ENCODE measurements around the gene SLC16A10.
"Not testable (repeated sequence)": the region's sequence is repeated elsewhere in the genome, so short reads cannot be mapped to it uniquely, and the experiment has no call there.

Gene SLC16A10

DNA sequence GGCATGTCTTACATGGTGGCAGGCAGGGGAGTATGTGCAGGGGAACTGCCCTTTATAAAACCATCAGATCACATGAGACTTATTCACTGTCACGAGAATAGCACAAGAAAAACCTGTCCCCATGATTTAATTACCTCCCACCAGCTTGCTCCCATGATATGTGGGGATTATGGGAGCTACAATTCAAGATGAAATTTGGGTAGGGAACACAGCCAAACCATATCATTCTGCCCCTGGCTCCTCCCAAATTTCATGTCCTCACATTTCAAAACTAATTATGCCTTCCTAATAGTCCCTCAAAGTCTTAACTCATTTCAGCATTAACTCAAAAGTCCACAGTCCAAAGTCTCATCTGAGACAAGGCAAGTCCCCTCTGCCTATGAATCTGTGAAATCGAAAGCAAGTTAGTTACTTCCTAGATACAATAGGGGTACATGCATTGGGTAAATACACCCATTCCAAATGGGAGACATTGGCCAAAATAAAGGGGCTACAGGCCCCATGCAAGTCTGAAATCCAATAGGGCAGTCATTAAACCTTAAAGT lies 102.4 kb downstream of the SLC16A10 start:
- not testable (repeated sequence) for DNase-seq

DNA sequence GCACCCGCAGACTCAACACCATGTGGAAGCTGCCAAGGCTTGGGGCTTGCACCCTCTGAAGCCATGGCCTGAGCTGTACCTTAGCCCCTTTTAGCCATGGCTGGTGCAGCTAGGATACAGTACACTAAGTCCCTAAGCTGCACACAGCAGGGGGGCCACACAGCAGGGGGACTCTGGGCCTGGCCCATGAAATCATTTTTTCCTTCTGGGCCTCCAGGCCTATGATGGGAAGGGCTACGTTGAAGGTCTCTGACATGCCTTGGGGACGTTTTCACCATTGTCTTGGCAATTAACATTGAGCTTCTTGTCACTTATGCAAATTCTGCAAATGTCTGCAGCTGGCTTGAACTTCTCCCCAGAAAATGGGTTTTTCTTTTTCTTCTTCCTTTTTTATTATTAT lies 103.3 kb downstream of the SLC16A10 start:
- no peak for DNase-seq

DNA sequence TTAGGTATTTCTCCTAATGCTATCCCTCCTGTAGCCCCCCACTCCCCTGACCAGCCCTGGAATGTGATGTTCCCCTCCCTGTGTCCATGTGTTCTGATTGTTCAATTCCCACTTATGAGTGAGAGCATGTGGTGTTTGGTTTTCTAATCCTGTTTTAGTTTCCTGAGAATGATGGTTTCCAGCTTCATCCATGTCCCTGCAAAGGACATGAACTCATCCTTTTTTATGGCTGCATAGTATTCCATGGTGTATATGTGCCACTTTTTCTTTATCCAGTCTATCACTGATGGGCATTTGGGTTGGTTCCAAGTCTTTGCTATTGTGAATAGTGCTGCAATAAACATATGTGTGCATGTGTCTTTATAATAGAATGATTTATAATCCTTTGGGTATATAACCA lies 103.8 kb downstream of the SLC16A10 start:
- DNase-seq: not testable (repeated sequence)

DNA sequence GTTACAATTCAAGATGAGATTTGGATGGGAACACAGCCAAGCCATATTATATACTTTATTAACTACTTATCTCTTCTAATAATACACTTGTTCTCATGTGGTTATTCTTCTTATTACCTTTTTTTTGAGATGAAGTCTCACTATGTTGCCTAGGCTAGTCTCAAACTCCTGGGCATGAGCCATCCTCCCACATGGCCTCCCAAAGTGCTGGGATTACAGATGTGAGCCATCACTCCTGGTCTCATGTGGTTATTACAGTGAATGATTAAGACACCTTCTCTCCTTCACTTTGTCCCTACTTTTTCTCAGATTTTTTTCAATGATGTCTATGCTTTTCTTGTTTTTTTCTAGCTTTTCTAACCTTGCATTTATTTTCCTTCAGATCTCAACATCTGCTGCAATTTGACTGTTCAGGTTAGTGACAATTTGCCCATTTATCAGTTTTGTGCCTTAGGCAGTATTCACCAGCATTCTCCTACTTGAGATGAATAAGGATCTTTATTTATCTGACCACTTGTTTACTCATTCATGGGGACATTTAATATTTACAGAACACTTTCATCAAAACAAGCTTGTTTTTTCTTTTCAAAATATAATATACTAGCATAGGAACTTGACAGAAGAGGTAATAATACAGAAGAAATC lies 105.7 kb downstream of the SLC16A10 start:
- no peak for DNase-seq

DNA sequence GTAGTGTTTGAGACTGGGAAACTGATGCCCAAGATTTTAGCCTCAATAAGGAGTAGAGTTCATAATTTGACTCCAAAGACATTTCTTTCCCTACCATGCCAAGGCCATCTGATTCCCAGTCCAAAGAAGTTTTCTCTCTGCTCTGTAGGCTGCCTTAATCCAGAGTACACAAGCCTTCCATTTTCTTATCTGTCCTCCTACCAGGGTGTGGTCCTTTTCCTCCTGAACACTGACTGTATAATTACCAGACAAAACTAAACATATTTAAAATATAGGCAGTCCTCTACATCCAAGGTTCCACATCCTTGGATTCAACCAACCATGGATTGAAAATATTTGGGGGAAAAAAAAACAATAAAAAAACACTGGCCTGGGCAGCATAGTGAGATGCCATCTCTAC lies 108.4 kb downstream of the SLC16A10 start:
- DNase-seq: no peak

DNA sequence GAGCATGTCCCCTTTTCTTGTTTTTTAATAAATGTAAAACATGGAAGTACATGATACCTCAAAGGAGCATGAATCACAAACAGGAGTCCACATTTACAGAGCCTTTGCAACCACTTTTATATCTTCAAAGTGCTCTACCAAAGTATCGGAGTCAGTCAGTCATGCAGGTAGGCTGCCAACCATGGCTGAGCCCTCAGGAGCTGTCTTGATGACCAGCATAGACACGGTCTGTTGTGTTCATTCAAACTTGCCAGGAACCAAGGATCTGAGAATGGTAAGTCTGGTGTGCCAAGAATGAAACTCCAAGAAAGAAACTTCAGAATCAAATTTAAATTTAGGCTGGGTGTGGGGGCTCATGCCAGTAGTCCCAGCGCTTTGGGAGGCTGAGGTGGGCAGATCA lies 111.5 kb downstream of the SLC16A10 start:
- no peak for DNase-seq

DNA sequence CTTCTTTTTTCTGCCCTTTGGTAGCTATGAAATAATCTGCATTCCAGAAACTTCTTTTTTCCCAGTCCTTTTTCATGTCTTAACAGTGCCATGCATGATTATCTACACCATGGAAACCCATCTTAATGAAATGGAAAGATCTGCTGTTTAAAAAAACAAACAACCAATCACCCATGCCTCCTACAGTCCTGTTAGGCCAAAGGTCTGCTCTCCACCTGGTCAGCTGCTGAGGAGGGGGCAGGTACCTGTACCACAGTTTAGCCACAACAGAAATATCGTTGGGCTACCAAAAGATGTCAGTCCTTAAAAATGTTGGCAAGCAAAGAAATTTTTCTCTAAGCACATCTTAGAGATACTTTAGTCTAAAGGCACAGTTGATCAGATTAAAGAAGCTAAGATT lies 112.6 kb downstream of the SLC16A10 start:
- no peak for DNase-seq

DNA sequence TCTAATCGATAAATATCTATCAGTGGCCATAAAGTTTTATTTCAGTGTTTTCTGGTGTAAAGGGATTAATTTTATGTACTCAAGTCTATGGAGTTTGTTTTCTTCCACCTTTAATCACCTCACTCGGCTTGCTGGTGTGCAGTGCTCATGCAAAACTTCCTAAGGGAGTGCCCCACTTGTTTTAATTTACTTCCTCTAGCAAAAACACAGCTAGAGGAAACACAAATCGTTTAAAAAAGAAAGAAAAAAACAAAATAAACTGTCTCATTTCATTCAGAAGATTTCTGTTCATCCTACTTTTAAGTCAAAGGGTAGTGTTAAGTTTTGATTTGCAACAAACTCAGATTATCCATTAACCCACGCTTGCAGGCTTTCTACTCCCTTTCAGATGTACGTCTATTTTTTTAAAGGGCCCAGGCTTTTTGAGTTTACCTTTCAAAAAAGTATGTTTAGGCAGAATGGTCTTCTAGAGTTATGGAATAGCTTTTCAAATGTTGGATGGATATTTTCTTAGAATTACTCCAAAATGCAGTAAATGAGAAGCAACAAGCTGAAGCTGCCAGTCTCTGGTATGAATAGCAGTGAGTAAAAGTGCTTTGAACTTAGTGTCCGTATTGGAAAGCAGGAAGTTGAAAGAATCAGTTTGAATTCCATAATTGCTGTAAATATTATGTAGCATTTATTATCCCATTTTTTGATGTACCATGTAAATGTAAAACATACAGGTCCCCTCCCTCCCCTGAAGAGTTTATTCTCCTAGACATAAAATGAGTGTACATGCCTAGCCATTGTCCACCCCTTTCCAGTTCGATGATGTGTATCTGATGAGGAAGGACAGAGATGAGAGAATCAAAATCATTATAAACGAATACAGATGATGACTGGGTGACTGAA lies 113.3 kb downstream of the SLC16A10 start:
- no peak for DNase-seq

DNA sequence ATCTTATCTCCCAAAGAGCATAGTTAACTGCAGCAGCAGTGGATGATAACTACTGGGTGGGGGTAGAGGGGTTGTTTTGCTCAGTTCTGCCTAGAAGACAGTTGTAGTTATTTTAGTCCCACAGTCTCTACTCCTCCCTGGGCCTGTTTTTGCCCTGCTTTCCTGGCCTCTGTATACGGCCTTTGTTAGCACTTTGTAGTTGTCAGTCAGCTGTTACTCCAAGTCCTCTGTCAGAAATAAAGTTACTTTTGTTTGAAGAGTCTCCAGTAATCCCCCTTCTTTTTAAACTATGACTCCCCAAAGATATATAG lies 113.9 kb downstream of the SLC16A10 start:
- no peak for DNase-seq

DNA sequence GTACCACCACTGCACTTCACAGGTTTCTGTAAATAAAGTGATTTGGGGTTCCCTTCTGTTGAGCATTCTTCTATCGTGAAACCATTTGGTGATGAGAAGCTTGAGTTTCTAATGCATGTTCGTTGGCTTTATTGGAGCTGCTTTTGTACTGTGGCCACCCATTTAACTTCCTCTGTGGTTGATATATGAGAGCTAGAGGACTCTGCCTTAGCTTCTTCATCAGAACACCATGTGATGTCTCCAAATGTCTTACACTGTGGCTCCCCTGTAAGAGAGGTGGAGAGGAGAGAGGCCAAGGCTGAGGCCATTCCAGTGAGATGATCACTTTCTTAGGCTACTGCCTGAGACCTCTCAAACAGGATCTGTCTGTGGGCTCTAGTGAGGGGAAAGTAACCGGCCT lies 114.5 kb downstream of the SLC16A10 start:
- no peak for DNase-seq

DNA sequence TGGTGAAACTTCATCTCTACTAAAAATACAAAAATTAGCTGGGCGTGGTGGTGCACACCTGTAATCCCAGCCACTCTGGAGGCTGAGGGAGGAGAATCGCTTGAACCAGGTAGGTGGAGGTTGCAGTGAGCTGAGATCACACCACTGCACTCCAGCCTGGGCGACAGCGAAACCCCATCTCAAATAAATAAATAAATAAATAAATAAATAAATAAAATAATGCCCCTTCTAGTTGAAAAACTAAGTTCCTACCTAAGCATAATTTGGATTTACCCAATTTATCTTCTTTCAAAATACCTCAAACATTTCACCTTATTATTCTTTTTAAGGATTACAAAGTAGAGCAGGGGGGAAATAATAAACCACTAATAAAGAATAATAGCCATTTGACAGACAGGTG lies 116.2 kb downstream of the SLC16A10 start:
- DNase-seq: not testable (repeated sequence)

DNA sequence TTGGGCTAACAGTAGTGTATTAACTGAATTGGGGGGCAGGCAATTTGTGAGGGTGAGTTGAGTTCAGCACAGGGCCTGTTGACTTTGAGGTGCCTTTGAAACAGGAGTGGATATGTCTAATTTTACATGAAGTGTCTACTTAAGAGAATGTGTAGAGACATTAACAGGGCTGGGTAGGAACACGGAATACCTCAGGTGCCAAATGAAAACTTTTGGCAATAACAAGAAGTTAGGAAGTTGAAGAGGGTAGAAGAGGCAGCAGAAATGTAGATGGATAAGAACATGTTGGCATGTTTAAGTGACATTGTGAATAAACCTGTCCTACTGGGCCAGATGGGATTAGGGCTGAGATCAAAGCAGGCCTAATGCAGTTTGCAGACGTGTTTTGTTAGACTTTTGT lies 117.0 kb downstream of the SLC16A10 start:
- no peak for DNase-seq

DNA sequence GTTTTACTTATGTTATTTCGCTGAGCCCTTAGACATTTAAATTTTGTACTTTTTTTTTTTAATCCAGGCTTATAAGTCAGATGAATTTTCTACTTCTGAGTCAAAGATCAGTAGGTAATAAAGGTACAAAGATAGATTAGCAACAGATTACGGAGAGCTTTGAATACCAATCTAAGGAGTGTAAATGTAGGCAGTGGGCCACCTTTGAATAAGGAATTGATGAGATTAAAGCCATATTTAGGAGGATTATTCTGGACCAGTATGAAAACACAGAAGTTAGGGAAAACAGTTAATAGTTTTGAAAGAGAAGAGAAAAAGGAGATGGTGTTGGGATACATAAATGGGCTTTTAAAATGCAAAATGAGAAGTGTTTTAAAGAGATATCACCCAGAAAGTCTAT lies 117.6 kb downstream of the SLC16A10 start:
- DNase-seq: no peak

DNA sequence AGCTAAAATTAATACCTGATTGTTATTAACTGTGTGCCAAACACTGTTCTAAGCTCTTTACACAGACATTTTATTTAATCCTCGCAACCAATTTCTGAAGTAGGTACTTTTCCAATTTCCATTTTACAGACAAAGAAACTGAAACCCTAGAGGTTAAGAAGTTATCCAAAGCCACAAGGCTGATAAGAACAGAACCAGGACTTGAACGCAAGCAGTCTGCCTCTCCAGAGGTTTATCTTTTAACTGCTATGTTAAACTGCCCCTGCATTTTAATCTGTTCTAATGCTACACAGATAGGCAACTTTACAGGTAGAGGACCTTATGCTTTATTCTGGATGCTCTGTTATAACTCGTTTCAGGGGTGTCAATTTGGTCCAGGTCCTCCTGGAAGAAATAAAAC lies 118.2 kb downstream of the SLC16A10 start:
- no peak for DNase-seq

DNA sequence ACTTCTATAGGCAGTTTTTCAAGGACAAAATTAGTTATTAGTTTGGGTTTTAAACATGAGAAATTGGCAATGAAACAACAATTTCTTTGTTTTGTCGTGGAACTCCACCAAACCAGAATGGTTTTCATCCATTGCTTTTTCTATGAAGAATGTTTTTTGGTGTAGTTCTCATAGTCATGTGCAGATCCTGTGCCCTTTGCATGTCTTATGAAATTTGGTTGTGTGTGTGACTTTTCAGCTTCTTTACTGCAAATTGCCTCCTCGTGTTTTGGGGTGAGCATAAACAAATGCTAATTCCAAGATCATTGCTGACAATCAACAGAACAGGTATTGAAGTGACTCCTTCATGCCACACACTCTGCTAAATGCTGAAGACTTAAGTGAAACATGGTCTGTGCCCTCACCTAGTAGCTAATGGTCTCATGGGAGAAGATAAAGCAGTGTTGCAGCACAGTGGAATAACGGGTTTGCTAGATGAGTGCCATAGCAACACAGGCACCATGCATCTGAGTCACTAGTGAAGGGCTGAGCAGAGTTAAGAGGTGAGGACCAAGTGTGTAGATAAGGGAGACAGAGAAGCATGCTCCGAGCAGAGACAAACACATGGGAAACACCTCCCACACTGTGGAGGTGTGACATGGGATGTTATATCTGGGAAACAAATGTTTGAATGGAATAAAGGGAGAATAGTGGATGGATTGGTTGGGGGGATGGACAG lies 120.0 kb downstream of the SLC16A10 start:
- peak; percentile 14 for DNase-seq

DNA sequence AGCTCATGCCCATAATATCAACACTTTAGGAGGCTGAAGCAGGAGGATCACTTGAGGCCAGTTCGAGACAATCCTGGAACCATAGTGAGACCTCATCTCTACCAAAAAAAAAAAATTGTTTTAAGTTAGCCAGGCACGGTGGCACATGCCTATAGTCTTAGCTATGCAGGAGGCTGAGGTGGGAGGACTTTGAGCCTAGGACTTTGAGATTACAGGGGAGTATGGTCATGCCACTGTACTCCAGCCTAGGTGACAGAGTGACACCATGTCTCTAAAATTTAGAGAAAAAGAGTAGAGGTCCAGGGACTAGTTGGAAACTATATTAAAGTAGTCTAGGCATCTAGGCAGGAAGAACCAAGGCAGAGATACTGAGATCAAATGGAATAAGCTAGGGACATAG lies 121.6 kb downstream of the SLC16A10 start:
- DNase-seq: no peak

DNA sequence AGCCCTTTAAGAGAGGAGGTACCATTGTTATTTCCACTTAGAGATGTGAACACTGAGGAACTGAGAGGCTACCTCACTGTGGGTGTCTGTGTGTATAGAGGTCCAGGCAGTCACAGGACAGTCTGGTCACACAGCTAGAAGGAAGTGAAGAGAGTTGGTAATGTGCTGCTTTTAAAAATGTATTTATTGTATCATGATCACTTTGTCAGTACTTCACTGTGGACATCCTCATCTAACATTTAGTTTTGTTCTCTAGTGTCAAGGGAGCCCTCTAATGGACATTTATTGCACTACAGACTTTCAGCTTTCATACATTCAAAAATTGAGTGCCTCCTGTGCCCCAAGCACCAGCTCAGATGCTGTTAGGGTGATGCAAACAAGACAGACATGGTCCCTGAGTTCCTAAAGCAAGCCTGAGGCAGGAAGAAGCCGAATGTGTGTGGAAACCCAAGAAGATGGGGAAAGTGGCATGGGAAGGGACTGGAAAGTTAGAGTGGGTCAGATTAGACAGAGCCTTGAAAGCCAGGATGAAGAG lies 123.0 kb downstream of the SLC16A10 start:
- peak; percentile 74 for DNase-seq

DNA sequence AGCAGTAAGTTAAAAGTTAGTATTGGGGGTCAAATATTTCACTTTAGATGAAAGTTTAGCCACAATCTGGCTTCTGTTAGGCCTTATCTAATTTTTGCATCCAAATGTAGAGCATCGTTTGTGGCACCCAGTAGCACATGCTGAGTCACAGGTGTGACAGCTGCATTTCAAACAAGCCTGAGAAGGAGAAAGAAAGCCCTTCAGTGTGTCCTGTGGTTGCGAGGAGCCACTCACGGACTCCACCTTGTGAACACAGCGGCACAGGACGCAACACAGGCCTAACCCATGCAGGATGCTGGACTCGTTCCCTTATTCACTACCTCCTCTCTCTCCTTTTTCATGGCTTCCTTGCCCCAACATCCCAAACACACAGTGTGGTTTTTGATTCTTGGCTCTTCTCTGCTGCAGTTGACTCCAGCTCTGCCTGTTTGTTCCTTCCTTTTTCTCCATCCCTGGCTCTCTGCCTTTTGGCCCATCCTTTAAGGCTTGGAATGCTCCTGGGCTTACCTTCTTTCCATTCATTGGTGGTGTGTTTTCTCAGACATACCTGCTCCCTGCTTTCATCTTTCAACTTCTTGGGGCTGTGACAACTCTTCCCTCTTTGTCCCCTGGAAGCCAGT lies 124.2 kb downstream of the SLC16A10 start:
- DNase-seq: peak; percentile 11

DNA sequence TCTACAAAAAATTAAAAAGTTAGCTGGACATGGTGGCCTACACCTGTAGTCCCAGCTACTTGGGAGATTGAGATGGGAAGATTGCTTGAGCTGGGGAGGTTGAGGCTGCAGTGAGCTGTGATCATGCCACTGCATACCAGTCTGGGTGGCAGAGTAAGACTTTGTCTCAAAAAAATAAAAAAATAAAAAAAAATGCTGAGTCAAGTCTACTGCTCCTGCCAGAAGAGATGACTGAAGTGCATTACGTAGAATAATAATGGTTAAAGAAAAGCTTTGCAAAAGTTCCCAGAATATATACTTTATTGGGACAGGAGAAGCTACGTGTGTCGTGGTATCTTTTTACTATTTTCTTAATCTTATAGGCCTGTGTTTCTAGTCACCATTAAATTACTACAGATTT lies 125.3 kb downstream of the SLC16A10 start:
- no peak for DNase-seq

DNA sequence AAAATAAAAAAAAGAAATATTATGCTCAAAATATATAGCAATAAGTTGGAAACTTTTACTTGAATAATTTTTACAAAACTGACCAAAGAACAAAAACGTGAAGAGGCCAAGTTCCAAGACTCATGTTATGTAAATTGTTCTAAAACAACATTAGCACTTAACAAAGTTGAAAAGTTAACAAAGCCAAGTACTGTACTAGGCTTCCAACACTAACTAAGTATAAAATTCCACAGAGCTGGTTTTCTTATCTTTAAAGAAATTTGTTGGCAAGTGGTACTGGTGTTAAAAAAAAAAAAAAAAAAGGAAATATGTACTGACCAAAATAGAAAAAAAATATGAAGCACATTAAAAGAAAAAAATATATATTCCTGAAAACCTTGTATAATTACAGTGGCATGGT lies 127.8 kb downstream of the SLC16A10 start:
- DNase-seq: no peak

DNA sequence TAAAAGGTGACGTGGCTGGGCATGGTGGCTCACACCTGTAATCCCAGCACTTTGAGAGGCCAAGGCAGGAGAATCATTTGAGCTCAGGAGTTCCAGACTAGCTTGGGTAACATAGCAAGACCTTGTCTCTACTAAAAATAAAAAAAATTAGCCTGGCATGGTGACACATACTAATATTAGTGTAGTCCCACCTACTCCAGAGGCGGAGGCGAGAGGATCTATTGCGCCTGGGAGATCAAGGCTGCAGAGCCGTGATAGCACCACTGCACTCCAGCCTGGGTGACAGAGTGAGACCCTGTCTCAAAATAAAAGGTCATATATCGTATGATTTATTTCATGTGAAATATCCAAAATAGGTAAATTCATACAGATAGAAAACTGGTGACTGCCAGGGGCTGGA lies 132.5 kb downstream of the SLC16A10 start:
- no peak for DNase-seq

DNA sequence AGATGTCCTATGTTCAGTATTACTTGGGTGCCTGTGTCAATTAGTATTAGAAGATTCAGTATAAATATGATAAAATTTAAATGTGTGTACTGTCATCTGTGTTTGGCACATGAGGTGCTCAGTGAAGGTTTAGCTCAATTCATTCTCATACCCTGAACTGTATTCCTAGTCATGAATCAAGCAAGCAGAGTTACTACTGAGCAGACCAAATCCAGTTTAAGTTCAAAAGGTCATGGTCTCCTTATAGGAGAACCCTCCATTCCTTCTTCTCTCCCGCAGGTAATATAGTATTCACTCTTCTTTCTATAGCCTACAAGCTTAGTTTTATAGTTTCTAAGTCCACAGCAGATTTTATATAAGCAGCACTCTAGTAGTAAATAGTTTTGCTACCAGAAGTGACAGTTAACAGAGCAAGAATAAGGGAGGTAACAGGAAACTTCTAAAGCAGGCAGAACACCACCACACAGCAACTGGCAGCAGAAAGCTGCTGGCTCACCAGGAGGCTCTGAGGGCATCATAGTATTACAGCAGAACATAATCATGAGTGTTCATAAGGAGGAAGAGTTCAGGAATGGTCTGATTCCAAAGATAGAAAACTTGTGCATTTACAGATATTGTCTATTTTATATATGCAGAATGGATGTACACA lies 133.2 kb downstream of the SLC16A10 start:
- no peak for DNase-seq

Data from DMS53 (cell line).